GM12891 (cell line): Measurements from ENCODE around the gene YY1.

ENCODE experiments used
- POLR2AphosphoS5 ChIP-seq: IDR thresholded peaks from 2 replicates; pipeline ENCODE4 v1.6.1; 2011; ENCODE audit warnings: low read depth, low read length, control low read depth
- SPI1 ChIP-seq: IDR thresholded peaks from 2 replicates; pipeline ENCODE4 v1.6.1; 2011; ENCODE audit warnings: low read depth, low read length, control low read depth
- TAF1 ChIP-seq: IDR thresholded peaks from 2 replicates; pipeline ENCODE4 v1.6.1; 2011; ENCODE audit warnings: low read depth, low read length, control low read depth

DNA sequence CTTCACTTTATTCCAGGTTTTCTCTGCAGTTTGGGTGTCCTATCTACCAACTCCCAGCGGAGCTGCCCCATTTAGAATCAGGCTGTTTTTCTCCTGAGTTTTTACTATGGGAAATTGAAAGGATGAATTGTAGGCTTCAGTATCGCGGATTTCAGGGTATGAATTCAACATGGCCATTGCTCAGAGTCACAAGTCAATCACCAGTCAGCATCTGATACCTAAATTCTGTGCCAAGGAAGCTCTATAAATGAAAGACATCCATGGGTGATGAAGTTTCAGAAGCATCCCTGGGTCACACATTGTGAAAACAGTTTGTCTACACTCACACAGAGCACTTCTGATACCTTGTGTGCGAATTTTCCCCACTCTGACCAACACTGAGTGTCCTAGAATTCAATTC, 35.8 kb upstream of the YY1 start:
- TF ChIP-seq POLR2AphosphoS5: no peak
- no peak for TF ChIP-seq TAF1
- TF ChIP-seq SPI1: no peak
